ENCODE measurements around the gene NEUROG1.

The NEUROG1 gene

DNA sequence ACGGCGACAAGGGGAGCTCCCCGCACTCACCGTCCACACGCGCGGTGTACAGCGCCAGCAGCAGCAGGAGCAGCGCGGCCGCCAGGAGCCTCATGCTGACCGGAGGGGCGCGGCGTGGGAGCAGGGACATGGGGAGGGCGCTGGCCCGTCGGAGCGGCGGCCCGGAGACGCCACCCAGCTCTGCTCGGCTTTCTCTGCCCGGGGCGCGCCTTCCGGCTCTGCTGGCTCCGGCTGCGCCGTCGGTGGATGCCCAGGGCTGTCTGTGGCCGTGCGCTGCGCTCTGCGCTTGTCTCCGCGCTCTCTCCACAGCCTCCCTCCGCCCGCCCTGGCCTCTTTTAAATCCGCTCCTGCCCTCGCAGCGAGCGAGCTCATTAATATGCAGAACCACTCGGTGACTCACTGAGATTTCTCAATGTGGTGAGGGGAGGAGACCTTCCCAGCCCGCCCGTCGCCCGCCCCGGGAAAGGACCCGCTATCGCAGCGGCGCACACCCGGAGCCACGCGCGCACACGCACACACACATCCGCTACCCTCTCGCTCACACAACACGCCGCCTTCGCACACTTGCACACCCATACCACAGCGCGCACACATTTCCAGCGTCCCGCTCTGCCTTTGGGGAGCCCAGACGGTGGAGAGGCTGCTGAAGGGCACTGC lies 43.0 kb upstream of the NEUROG1 start, which contains the start of gene CXCL14:
CXCL14 (minus strand) TSS at position 307 of the 657 bp plus-strand sequence; CDS start at position 94, 213 bp downstream.
- Histone ChIP-seq H4K20me1 (ENCODE audit: insufficient read depth) (no peaks in the 10 kb centered on the region), H3K9ac (no peak within 1 kb of the TSS), H3K36me3 (ENCODE audit: insufficient read depth) (no peaks in the 10 kb centered on the region), H3K4me2 (no peak within 1 kb of the TSS), H3K4me1 (ENCODE audit: low read depth, poor library complexity, severe bottlenecking) (peaks cover 7% of the 10 kb centered on the region), H3K27ac (no peak within 1 kb of the TSS), H2AFZ (ENCODE audit: low read depth) (no peak within 1 kb of the TSS), H3K27me3 (ENCODE audit: insufficient read depth, low read depth) (no peaks in the 10 kb centered on the region), H3K79me2 (ENCODE audit: insufficient read depth, low read depth) (no peaks in the 10 kb centered on the region), H3K4me3 (IDR thresholded peaks at IDR 0.05; ENCODE audit: insufficient read depth, low read depth, low read length) (no peak within 1 kb of the TSS)
- TF ChIP-seq, protein P1, sequence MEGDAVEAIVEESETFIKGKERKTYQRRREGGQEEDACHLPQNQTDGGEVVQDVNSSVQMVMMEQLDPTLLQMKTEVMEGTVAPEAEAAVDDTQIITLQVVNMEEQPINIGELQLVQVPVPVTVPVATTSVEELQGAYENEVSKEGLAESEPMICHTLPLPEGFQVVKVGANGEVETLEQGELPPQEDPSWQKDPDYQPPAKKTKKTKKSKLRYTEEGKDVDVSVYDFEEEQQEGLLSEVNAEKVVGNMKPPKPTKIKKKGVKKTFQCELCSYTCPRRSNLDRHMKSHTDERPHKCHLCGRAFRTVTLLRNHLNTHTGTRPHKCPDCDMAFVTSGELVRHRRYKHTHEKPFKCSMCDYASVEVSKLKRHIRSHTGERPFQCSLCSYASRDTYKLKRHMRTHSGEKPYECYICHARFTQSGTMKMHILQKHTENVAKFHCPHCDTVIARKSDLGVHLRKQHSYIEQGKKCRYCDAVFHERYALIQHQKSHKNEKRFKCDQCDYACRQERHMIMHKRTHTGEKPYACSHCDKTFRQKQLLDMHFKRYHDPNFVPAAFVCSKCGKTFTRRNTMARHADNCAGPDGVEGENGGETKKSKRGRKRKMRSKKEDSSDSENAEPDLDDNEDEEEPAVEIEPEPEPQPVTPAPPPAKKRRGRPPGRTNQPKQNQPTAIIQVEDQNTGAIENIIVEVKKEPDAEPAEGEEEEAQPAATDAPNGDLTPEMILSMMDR (conservative IDR thresholded peaks at IDR 0.05; ENCODE audit: low read depth, low read length): no peak

DNA sequence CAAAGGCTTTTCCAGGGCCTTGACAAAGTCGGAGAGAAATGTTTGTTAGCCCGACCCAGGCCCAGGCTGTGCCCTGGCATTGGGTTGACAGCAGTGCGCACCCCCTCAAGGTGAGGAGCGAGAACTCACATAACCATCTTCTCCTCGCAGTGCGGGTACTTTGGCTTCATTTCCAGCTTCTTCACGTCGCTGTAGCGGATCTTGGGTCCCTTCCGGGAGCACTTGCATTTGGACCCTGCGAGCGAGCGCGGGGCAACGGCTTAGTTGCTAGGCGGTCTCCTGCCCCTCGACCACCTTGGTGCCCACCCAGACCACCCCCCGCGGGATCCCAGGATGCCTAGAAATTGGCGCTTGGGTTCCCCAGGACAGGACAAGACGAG lies 42.5 kb upstream of the NEUROG1 start:
- Histone ChIP-seq H3K27me3 (ENCODE audit: insufficient read depth, low read depth) (no peaks in the 10 kb centered on the region), H3K4me1 (ENCODE audit: low read depth, poor library complexity, severe bottlenecking) (peaks cover 7% of the 10 kb centered on the region), H3K79me2 (ENCODE audit: insufficient read depth, low read depth) (no peaks in the 10 kb centered on the region), H3K27ac (no peak overlapping the region), H4K20me1 (ENCODE audit: insufficient read depth) (no peaks in the 10 kb centered on the region), H3K4me3 (IDR thresholded peaks at IDR 0.05; ENCODE audit: insufficient read depth, low read depth, low read length) (no peak overlapping the region), H3K36me3 (ENCODE audit: insufficient read depth) (no peaks in the 10 kb centered on the region), H3K9ac (no peak overlapping the region), H2AFZ (ENCODE audit: low read depth) (no peak overlapping the region), H3K4me2 (no peak overlapping the region)
- TF ChIP-seq, protein P1 (conservative IDR thresholded peaks at IDR 0.05; ENCODE audit: low read depth, low read length): no peak

DNA sequence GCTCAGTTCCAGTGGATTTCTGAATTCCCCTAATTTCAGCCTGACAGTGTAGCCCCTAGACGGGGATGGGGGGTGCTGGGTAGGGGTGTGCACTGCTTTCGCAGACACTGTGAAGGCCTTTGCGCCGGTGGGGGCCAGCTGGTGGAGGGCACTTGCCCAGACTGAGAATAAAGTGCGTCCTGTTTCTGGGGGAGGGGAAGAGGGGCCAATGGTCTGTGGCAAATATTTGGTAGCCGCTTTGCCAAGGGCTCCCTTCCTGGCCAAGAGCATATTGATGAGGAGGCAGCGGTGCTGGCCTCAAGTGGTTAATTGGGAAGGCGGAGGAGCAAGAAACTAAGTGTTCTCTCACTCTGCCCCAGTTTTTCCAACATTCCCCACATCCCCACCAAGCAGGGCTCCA lies 41.7 kb upstream of the NEUROG1 start:
- Histone ChIP-seq H3K4me1 (ENCODE audit: low read depth, poor library complexity, severe bottlenecking) (peaks cover 7% of the 10 kb centered on the region), H2AFZ (ENCODE audit: low read depth) (no peak overlapping the region), H3K27ac (no peak overlapping the region), H3K9ac (no peak overlapping the region), H3K79me2 (ENCODE audit: insufficient read depth, low read depth) (no peaks in the 10 kb centered on the region), H4K20me1 (ENCODE audit: insufficient read depth) (no peaks in the 10 kb centered on the region), H3K36me3 (ENCODE audit: insufficient read depth) (no peaks in the 10 kb centered on the region), H3K27me3 (ENCODE audit: insufficient read depth, low read depth) (no peaks in the 10 kb centered on the region), H3K4me2 (no peak overlapping the region), H3K4me3 (IDR thresholded peaks at IDR 0.05; ENCODE audit: insufficient read depth, low read depth, low read length) (no peak overlapping the region)
- TF ChIP-seq, protein P1 (conservative IDR thresholded peaks at IDR 0.05; ENCODE audit: low read depth, low read length): no peak

DNA sequence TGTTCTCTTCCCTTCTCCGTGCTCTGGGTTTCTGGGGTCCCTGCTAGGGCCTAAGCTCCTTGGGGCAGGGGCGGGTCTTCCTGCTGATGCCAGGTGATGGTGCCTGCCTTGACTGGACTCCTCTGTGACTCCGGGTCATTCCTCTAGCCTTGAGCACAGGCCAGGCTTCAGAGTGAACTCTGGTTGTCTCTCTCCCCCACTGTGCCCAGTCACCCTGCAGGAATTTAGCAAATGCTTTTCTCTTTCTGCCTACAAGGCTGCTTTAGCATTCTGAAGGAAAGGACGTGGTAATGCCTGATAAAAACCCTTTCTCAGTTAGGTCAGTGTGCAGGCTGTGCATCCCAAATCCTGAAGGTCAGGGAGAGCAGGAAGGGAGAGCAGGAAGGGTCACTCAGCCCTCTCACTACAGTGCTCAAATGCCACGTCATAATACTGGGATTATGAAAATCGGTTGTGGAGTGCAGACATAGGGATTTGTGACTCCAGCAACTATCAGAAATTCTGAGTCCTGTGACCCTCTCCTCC lies 40.4 kb upstream of the NEUROG1 start:
- Histone ChIP-seq H3K9ac (no peak overlapping the region), H3K36me3 (ENCODE audit: insufficient read depth) (no peaks in the 10 kb centered on the region), H3K27me3 (ENCODE audit: insufficient read depth, low read depth) (no peaks in the 10 kb centered on the region), H3K27ac (no peak overlapping the region), H3K4me2 (no peak overlapping the region), H2AFZ (ENCODE audit: low read depth) (no peak overlapping the region), H4K20me1 (ENCODE audit: insufficient read depth) (no peaks in the 10 kb centered on the region), H3K4me1 (ENCODE audit: low read depth, poor library complexity, severe bottlenecking) (peaks cover 7% of the 10 kb centered on the region), H3K79me2 (ENCODE audit: insufficient read depth, low read depth) (no peaks in the 10 kb centered on the region), H3K4me3 (IDR thresholded peaks at IDR 0.05; ENCODE audit: insufficient read depth, low read depth, low read length) (no peak overlapping the region)
- TF ChIP-seq, protein P1 (conservative IDR thresholded peaks at IDR 0.05; ENCODE audit: low read depth, low read length): no peak
